Erythroblast (primary cell): ENCODE data around the gene POU6F2.

Experiments used
- GATA1 ChIP-seq: IDR thresholded peaks from 2 replicates; pipeline ENCODE4 v1.6.1; 2011; ENCODE audit warnings: low read depth, mild to moderate bottlenecking, control low read depth, low read length, moderate library complexity
- POLR2A ChIP-seq: IDR thresholded peaks from 2 replicates; pipeline ENCODE4 v1.6.1; 2011; ENCODE audit warnings: mild to moderate bottlenecking, low read length

GRCh38 chr7:39153647-39154046, 175.9 kb downstream of the POU6F2 start:
- TF ChIP-seq POLR2A: no peak
- no peak for TF ChIP-seq GATA1
